ENCODE measurements around the gene NUDT13. TPM values are rescaled to one million over a fixed set of nuclear protein-coding genes. Genes with fewer than 3 reads are reported as not detected.
A peak's percentile ranks its signal among the peaks of the same experiment; 100 is the strongest.

The NUDT13 gene
- total and polyA plus RNA-seq, 9 of the 15 experiments (the other 6 are each of a cell fraction or from before 2014, with no cell fraction given): 4.7 to 11.1 (median 5.6) TPM

- TF ChIP-seq CREB1 (IDR thresholded peaks at IDR 0.05) (peak; percentile 100), CREB1 (CRISPR knock-in tag; IDR thresholded peaks at IDR 0.05) (peak; percentile 100), HNRNPLL (IDR thresholded peaks at IDR 0.05; ENCODE audit: low read depth, low read length, poor library complexity, severe bottlenecking) (no peak), ELK3 (CRISPR knock-in tag; IDR thresholded peaks at IDR 0.05) (no peak), ZBED1 (IDR thresholded peaks at IDR 0.05) (peak; percentile 58; the same call in 1 of the 2 replicates), ZBTB11 (CRISPR knock-in tag; IDR thresholded peaks at IDR 0.05) (peak in 2 of 3 experiments; percentile 86 to 96; a peak in 4 of 6 replicates), RBFOX2 (IDR thresholded peaks at IDR 0.05; ENCODE audit: low read depth, low read length) (peak; percentile 98), FOXA3 (CRISPR knock-in tag; conservative IDR thresholded peaks at IDR 0.05 in 1 of 2, IDR thresholded peaks at IDR 0.05 in 1 of 2) (no peak), CEBPG (CRISPR knock-in tag; IDR thresholded peaks at IDR 0.05) (no peak), CEBPG (tag; conservative IDR thresholded peaks at IDR 0.05 in 1 of 2, IDR thresholded peaks at IDR 0.05 in 1 of 2) (0 out of 4 replicates have a peak, but pooled peaks of 1 of the 2 experiments have one; percentile 8), HCFC1 (IDR thresholded peaks at IDR 0.05; ENCODE audit: low read depth, low read length) (peak; percentile 96), BHLHE40 (IDR thresholded peaks at IDR 0.05; ENCODE audit: low read length) (peak; percentile 30; the same call in 1 of the 2 replicates), HMGXB4 (CRISPR knock-in tag; IDR thresholded peaks at IDR 0.05) (peak; percentile 48; the same call in 1 of the 2 replicates), ZNF644 (tag; IDR thresholded peaks at IDR 0.05; ENCODE audit: low read depth) (no peak), PHF20 (IDR thresholded peaks at IDR 0.05; ENCODE audit: partially characterized antibody) (peak; percentile 99), NRF1 (conservative IDR thresholded peaks at IDR 0.05 in 1 of 2, IDR thresholded peaks at IDR 0.05 in 1 of 2) (peak; percentile 64 to 74), ZNF512 (tag; IDR thresholded peaks at IDR 0.05) (no peak), PHB2 (IDR thresholded peaks at IDR 0.05; ENCODE audit: low read depth) (0 out of 2 replicates have a peak, but pooled peaks have one; percentile 48)
Observed at GRCh38 chr10:73167783-73168464, 57.7 kb downstream of the NUDT13 start, which contains the start of the genes ECD and FAM149B1 (continued).

All from K562 (cell line).